Measurements from ENCODE around the gene DENND1B.
"Not testable (repeated sequence)": the region's sequence is repeated elsewhere in the genome, so short reads cannot be mapped to it uniquely, and the experiment has no call there.

Gene DENND1B

DNA sequence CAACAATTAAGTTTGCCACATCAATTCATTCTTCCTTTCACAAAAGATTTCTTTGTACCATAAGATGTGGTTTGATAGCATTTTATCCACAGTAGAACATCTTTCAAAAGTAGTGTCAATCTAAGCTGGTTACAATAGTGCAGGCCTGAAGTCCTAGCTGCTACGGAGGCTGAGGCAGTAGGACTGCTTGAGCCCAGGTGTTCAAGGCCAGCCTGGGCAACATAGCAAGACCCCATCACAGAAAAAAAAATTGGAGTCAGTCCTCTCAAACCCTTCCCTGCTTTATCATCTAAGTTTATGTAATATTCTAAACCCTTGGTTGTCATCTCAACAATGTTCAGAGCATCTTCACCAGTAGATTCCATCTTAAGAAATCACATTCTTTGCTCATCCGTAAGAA lies 31.7 kb downstream of the DENND1B start:
- DNase-seq = no peak

- DNase-seq = no peak
These were observed 34.3 kb downstream of the DENND1B start for GRCh38 chr1:197740992-197741391.

DNA sequence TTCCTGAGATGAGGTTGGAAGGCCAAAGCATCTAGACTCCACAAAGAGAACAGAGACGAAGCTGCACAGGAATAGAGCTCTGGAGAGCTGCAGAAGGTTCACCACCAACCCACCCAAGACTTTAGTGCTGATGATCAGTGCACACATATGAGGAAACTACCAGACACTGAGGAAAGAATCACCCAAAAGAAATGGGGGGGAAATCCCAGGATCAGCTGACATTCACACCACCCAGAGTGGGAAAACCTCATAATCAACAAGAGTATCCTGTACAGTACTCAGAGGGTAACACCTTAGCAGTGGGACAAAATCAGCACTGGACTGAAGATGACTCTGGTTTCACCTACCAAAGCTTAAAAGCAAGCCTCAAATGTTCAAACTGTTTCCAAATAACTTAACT lies 36.4 kb downstream of the DENND1B start:
- no peak for DNase-seq

GRCh38 chr1:197737916-197738315 lies 37.4 kb downstream of the DENND1B start:
- DNase-seq = peak; percentile 84

DNA sequence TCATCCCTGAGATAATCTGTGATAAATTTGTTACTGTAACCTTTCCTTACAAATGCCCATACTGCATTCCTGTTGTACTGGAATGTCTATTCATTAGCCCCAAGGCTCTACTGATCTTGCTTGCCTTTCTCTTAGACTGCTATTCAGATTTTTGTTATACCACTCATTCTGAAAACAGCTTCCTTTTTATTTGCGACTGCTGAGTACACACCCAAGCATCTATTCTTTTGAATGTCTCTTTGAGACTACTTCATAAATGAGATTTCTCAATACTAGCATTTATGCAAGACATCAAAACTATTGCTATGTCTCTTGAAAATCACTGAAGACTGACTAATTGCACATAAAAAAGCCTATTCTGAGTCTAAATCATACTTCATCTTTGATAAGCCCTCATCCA lies 38.6 kb downstream of the DENND1B start:
- no peak for DNase-seq

GRCh38 chr1:197735461-197735860 lies 39.8 kb downstream of the DENND1B start:
- no peak for DNase-seq

- no peak for DNase-seq
These were observed 42.0 kb downstream of the DENND1B start for GRCh38 chr1:197733324-197733723.

DNA sequence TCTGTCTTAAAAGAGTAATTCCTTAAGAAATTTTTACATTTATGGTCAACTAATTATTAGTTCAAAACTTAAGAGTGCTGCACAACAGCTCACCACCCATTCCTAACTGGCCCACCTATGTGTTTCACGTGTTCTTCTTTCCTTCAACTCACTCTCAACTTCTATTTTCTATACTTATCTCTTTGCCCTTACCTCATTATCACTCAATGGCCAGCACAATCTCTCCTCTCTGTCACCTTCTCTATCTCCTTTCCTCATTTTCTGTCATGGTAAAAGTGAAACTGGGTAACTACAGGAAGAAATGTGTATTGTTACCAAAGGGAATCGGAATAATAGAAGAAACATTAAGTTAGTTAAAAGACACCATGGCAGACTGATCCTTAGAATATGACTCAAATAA lies 43.1 kb downstream of the DENND1B start:
- DNase-seq = no peak

DNA sequence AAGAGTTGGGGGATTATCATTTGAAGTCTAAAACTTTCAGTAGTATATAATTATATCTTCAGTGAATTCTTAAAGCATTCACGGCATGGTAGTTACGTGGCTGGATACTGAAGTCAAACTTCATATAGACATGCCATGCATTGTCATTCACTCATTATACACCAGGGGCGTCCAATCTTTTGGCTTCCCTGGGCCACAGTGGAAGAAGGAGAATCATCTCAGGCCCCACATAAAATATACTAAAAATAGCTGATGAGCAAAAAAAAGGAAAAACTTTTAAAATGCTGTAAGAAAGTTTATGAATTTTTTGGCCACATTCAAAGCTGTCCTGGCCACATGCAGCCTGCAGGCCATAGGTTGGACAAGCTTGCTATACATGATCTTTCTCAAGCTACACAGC lies 43.8 kb downstream of the DENND1B start:
- no peak for DNase-seq

DNA sequence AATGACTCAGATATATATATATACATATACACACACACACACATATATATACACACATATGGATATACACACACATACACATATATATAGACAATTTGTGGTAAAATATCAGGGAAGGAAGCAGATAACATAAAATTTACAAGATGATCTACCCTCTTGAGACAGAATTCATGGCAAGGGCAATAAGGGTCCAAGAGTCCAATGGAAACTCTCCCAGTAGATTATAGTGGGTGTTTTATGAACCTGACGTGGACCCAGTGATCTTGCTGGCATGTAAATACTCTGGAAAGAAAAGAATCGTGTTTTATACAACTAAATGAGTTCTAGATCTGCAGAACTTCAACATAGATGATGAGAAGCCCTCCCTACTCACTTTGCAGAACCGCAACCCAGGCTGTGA lies 49.3 kb downstream of the DENND1B start:
- no peak for DNase-seq

- DNase-seq = peak; percentile 61
These were observed 50.2 kb downstream of the DENND1B start for GRCh38 chr1:197725044-197725443.

GRCh38 chr1:197715806-197716205 lies 59.5 kb downstream of the DENND1B start:
- no peak for DNase-seq

- no peak for DNase-seq
These were observed 68.7 kb downstream of the DENND1B start for GRCh38 chr1:197706601-197707000.

DNA sequence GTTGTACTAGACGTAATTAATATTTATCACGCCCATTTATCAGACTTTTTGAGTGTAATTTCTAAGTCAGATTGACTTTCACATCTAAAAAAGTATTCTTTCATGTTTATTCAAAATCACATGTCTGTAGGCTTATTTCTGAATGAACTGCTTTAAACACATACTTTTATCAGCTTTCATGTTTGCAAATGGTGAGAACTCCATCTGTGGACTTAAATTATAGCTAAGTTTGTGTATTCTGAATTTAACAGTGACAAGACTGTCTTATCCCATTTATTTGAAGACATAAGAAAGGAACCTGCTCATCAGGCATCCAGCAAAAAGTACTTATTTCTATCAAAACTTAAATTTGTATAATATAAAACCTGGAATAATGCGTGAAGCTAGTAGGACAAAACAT lies 69.3 kb downstream of the DENND1B start:
- no peak for DNase-seq

DNA sequence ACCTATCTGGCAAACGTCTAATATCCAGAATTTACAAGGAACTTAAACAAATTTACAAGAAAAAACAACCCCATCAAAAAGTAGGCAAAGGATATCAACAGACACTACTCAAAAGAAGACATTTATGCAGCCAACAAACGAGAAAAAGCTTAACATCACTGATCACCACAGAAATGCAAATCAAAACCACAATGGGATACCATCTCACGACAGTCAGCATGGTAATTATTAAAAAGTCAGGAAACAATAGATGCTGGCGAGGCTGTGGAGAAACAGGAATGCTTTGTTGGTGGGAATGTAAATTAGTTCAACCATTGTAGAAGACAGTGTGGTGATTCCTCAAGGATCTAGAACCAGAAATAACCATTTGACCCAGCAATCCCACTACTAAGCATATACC lies 74.6 kb downstream of the DENND1B start:
- not testable (repeated sequence) for DNase-seq

DNA sequence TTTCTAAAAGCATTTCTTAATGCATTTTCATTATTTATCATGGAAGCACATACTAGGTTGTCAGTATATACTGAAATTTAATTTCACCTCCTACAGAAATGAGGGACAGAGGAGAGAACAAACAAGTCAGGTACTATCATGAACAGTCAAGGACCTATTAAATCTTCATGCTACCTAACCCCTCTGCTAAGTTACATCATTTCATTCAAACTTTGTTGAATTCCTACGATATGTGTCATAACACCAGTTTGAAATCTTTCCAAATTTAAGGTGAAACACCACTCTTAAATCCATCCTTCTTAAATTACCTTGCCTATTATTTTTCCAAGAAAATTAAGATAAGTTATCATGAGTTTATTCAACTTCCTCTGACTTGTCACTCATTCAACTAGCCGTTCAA lies 78.9 kb downstream of the DENND1B start:
- DNase-seq = no peak

DNA sequence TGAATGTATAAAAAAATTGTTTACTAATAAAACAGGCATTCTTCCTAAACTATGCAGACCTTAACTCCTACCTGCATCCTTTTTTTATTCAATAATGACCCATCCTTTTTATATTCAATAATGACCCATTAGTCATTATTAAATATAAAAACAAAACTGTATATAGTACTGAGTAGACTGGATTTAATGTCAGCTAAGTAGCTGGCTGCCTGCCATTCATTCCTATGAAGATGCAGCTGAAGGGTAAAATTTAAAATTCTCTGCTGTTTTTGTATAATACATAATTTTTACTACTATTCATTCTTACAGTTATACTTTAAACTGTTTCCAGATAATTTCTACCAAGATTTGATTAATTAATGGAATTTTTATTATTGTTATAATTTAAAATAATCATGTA lies 79.3 kb downstream of the DENND1B start:
- DNase-seq = no peak

DNA sequence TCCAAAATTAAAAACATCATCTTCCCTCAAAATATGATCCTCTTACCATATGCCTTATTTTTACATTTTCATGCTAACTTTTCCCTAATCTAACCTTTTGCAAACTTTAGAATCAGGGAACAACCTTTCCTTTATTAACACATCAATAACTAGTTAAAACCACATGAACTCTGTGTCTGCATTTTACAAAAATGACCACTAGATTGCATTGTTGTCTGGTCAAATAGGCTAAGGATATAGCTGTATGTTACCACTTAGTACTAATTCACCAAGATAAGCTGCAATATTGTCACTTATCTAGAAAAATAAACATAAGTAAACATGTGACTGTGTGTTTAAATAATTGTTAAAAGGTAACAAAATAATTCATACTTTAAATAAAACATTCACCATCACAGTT lies 82.3 kb downstream of the DENND1B start:
- peak; percentile 40 for DNase-seq

- DNase-seq = no peak
These were observed 83.5 kb downstream of the DENND1B start for GRCh38 chr1:197691816-197692215.

DNA sequence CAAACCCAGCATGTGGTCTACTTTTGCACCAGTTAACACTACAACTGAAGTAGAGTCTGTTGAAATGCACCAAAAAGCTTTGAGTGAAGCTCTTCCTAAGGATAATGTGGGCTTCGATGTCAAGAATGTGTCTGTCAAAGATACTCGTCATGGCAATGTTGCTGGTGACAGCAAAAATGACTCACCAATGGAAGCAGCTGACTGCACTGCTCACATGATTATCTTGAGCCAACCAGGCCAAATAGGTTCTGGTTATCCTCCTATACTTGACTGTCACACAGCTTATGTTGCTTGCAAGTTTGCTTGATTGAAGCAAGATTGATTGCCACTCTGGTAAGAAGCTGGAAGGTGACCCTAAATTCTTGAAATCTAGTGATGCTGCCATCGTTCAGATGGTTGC lies 85.2 kb downstream of the DENND1B start:
- no peak for DNase-seq

DNA sequence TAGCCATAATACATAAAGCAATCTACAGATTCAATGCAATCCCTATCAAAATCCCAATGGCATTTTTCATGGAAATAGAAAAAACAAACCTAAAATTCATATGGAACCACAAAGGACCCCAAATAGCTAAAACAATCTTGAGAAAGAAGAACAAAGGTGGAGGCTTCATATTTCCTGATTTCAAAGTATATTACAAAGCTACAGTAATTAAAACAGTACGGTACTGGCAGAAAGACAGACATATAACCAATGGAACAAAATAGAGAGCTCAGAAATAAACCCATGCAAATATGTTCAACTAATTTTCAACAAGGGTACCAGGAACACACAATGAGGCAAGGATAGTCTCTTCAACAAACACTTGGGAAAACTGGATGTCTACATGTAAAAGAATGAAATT lies 87.0 kb downstream of the DENND1B start:
- no peak for DNase-seq

- DNase-seq = no peak
These were observed 88.5 kb downstream of the DENND1B start for GRCh38 chr1:197686702-197687355.

DNA sequence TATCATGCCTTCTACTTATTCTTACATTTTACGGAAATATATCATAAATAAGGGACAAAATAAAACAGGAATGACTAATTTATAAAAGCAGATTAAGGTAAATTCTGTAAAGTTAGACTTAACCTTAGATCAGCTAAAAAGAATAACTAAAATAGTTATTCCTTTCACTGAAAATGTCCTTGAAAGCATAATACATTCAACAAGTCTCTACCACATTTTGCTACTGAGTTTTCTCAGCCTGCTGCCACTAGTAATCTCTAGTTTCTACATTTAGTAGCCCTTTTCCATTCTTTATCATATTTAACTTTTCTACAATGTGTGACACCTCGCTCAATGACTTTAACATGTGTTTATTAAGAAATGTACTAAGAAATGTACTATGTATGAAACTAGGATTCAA lies 89.0 kb downstream of the DENND1B start:
- no peak for DNase-seq

DNA sequence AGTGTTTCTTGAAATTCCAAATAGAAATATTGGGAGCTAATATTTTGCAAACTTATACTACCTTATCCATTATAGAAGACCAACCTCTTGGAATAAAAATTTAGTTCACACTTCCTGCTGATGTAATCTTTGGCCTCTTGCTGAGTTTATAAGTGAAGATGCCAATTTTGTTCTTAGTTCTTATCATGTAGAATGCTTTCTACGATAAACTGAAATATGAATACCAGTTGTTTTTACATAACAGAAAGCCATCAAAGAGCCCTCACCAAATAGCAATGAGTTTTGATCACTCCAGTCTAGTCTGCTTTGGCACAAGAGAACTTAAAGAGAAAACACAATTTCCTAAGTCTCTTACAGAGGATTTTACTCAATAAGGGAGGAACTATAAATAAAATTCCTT lies 89.5 kb downstream of the DENND1B start:
- no peak for DNase-seq

DNA sequence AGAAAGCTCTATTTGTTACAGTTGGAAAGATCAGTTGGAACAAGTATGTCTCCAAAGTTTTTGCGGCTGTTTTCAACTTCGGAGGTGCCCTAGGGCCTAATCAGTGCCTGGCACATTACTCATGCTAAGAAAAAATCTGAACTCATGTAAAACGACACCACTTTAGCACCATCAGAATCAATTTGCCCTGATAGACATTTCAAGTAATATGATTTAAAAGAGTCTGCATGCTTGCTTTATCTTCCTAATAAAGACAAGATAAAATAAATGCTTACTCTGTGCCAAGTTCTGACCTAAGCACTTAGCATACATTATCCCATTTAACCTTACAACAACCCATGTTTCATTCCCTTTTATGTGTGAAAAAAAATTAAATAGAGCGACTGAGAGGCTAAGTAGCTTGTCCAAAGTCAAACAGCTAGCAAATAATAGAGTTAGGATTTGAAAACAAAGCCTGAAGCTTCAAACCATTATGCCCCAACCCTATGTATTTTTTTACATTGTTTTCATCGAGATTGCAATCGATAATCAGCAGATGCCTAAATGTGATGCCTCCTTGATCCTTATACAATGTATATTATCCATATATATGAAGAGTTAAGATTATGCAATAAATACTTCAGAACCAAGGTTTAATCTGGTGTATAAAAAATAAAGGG lies 91.3 kb downstream of the DENND1B start:
- no peak for DNase-seq
